Panc1 (cell line): Measurements from ENCODE around the gene PTPRK. TPM values are rescaled to one million over a fixed set of nuclear protein-coding genes. Genes with fewer than 3 reads are reported as not detected.

Source experiments
- ATAC-seq: fragments of 200-7000 bp; cut with Tn5 transposase; 2 replicates; pipeline ENCODE4 v1.9.1; 2020; ENCODE audit warnings: mild to moderate bottlenecking, moderate library complexity
- BruUV-seq: library from RNA; stranded (reverse); fragments of 400-500 nt; replicated peaks from 2 replicates; lab custom pipeline; 2021; lab: Mats Ljungman, UMichigan
- CTCF ChIA-PET: fragments of 300-600 bp; sonication (Branson Sonifier 250); formaldehyde crosslinking; loops from one replicate; lab custom pipeline; 2022; ENCODE audit warnings: antibody characterized with exemption; lab: Charles Lee
- POLR2A ChIA-PET: fragments of 300-600 bp; sonication (Branson Sonifier 250); formaldehyde crosslinking; loops from one replicate; lab custom pipeline; 2022; ENCODE audit warnings: antibody characterized with exemption; lab: Charles Lee
- DNase-seq: peaks from one replicate; pipeline ENCODE4 v3.0.0-alpha.2; 2010; ENCODE audit warnings: low read depth, low spot score
- H3K27ac ChIP-seq: 2 replicates; pipeline ENCODE4 v1.5.1; 2011; ENCODE audit warnings: mild to moderate bottlenecking, low read length, inconsistent platforms
- H3K27me3 ChIP-seq: fragments of 200-500 bp; sonication (Bioruptor generic); 2 replicates; pipeline ENCODE4 v1.6.0; 2014; ENCODE audit warnings: low read length, inconsistent platforms; ENCODE audit not compliant: control insufficient read depth, insufficient read depth
- H3K36me3 ChIP-seq: fragments of 200-500 bp; sonication (Bioruptor generic); 2 replicates; pipeline ENCODE4 v1.5.1; 2014; ENCODE audit warnings: inconsistent platforms, mild to moderate bottlenecking, low read length, moderate library complexity; ENCODE audit not compliant: control insufficient read depth, insufficient read depth
- H3K4me1 ChIP-seq: 2 replicates; pipeline ENCODE4 v1.5.1; 2011; ENCODE audit warnings: inconsistent platforms, mild to moderate bottlenecking, low read length, moderate library complexity; ENCODE audit not compliant: control insufficient read depth, insufficient read depth
- H3K4me3 ChIP-seq, 2 experiments: 2 replicates each; pipeline ENCODE4 v1.5.1; 2011 to 2012; ENCODE audit warnings: low read depth in 2 of 2, low read length in 2 of 2, mild to moderate bottlenecking in 2 of 2, inconsistent platforms in 1 of 2, moderate library complexity in 1 of 2
- H3K9me3 ChIP-seq: fragments of 200-500 bp; sonication (Bioruptor generic); 2 replicates; pipeline ENCODE4 v1.5.1; 2014; ENCODE audit warnings: low read depth, mild to moderate bottlenecking, inconsistent platforms, low read length, moderate library complexity; ENCODE audit not compliant: control insufficient read depth, insufficient read depth
- POLR2AphosphoS5 ChIP-seq: IDR thresholded peaks from 2 replicates; pipeline ENCODE4 v1.6.1; 2012; ENCODE audit warnings: mild to moderate bottlenecking, low read depth, low read length, moderate library complexity
- SIN3A ChIP-seq: IDR thresholded peaks from 2 replicates; pipeline ENCODE4 v1.6.1; 2012; ENCODE audit warnings: low read depth, mild to moderate bottlenecking, low read length, moderate library complexity, borderline replicate concordance; ENCODE audit not compliant: insufficient read depth
- TCF7L2 ChIP-seq: IDR thresholded peaks from 2 replicates; pipeline ENCODE4 v1.6.1; 2011; ENCODE audit warnings: mild to moderate bottlenecking, low read depth, low read length, inconsistent platforms
- in situ Hi-C: cut with HindIII; loops from 2 replicates; pipeline ENCODE4 v1.10.0; 2016; ENCODE audit warnings: low sequenced_read_pairs, low pct_unique_long_range_greater_than_20kb
- intact Hi-C: fragments of 100-400 bp; cut with micrococcal nuclease; formaldehyde crosslinking; loops from one replicate; pipeline ENCODE4 v1.10.0; 2022; ENCODE audit not compliant: unreplicated experiment
- total RNA-seq: library from RNA; stranded (reverse); gene quantifications from one replicate; pipeline ENCODE4 v1.2.1, GENCODE V29; 2021; ENCODE audit not compliant: unreplicated experiment
- TF ChIP-seq, protein P1 (sequence below), 2 experiments: IDR thresholded peaks; 2 replicates each; pipeline ENCODE4 v1.6.1; 2011 to 2012; ENCODE audit warnings: low read depth in 2 of 2, control low read depth in 1 of 2, low read length in 1 of 2, mild to moderate bottlenecking in 1 of 2, moderate library complexity in 1 of 2; ENCODE audit not compliant: insufficient read depth in 1 of 2
- TF ChIP-seq, protein P2 (sequence below): fragments of 450-650 bp; IDR thresholded peaks from 2 replicates; pipeline ENCODE4 v1.5.1; 2017; ENCODE audit warnings: mild to moderate bottlenecking

PTPRK gene
- total RNA-seq, 1 experiment from 2014 or later, result 61.8 TPM

DNA sequence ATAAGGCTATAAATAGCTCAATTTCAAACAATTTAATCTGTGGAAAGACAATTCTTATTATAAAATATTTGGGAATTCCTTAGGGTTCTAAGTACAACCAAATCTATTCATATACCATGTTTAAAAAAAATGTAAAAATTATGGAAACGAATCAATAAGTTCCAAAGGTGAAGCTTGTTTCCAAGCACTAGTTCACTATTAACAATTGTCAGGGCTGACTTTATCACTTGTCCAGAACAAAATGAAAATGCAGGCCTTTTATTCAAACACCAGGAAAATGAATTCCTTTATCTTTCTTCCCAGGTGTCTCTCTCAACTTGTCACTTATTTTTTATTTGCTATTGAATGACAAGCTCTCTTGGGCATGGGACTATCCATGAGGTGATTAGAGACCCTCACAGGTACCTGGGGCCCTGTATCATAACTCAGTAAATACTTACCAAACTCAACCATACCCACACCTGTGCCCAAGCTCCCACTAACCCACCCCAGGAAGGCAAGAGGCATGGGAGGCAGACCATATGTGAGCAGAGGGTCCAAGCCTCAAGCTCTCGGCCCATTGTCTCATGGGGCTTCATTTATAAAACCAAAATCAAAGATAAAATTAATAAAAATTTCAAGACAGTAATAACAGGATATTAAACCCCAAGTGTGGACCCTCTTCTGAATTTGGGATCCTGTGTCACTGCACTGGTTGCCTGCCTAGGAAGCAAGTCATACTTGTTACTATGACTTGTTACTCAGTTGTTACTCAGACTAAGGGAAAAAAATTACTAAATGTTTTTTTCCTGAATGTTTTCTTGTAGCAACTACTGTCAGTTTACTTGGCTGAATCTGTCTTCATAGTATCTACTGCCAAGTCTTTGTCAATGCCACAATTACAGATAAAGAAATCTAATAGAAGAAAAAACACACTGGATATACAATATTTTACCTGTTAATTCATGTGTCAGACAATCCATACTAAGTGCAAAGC is 54.7 kb downstream of the PTPRK start:
- ATAC-seq, result no peak; the same call in 1 of the 2 replicates

DNA sequence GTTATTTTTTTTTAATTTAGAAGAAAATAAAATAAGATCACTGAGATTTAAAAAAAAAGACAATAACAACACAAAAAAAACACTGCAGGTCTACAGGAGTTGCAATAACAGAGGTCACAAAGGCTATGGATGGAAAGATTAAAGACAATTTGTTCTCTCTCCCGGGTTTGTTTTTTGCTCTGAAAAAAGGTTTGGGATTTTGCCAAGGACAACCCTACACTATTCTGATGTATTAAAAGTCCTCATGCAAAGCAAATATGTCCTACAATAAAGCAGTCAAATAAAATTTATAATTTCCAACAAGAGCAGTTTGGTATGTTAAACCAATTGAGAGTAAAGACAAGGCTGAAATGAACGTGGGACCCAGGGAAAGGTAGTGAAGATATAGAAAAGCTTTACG is 55.6 kb downstream of the PTPRK start:
- DNase-seq, result no peak
- TF ChIP-seq TCF7L2 (no peak), POLR2AphosphoS5 (no peak), SIN3A (no peak)
- TF ChIP-seq, protein P1, sequence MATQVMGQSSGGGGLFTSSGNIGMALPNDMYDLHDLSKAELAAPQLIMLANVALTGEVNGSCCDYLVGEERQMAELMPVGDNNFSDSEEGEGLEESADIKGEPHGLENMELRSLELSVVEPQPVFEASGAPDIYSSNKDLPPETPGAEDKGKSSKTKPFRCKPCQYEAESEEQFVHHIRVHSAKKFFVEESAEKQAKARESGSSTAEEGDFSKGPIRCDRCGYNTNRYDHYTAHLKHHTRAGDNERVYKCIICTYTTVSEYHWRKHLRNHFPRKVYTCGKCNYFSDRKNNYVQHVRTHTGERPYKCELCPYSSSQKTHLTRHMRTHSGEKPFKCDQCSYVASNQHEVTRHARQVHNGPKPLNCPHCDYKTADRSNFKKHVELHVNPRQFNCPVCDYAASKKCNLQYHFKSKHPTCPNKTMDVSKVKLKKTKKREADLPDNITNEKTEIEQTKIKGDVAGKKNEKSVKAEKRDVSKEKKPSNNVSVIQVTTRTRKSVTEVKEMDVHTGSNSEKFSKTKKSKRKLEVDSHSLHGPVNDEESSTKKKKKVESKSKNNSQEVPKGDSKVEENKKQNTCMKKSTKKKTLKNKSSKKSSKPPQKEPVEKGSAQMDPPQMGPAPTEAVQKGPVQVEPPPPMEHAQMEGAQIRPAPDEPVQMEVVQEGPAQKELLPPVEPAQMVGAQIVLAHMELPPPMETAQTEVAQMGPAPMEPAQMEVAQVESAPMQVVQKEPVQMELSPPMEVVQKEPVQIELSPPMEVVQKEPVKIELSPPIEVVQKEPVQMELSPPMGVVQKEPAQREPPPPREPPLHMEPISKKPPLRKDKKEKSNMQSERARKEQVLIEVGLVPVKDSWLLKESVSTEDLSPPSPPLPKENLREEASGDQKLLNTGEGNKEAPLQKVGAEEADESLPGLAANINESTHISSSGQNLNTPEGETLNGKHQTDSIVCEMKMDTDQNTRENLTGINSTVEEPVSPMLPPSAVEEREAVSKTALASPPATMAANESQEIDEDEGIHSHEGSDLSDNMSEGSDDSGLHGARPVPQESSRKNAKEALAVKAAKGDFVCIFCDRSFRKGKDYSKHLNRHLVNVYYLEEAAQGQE (IDR thresholded peaks at IDR 0.05; ENCODE audit: insufficient read depth in 1 of 2, low read depth in 2 of 2, low read length in 1 of 2), result no peak
- TF ChIP-seq, protein P2, sequence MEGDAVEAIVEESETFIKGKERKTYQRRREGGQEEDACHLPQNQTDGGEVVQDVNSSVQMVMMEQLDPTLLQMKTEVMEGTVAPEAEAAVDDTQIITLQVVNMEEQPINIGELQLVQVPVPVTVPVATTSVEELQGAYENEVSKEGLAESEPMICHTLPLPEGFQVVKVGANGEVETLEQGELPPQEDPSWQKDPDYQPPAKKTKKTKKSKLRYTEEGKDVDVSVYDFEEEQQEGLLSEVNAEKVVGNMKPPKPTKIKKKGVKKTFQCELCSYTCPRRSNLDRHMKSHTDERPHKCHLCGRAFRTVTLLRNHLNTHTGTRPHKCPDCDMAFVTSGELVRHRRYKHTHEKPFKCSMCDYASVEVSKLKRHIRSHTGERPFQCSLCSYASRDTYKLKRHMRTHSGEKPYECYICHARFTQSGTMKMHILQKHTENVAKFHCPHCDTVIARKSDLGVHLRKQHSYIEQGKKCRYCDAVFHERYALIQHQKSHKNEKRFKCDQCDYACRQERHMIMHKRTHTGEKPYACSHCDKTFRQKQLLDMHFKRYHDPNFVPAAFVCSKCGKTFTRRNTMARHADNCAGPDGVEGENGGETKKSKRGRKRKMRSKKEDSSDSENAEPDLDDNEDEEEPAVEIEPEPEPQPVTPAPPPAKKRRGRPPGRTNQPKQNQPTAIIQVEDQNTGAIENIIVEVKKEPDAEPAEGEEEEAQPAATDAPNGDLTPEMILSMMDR, result no peak
- ChIA-PET POLR2A (no interaction called here), CTCF (no interaction called here)
- no TSS peak for BruUV-seq
- Histone ChIP-seq H3K4me3 (no peak overlapping the region), H3K36me3 (no peaks in the 10 kb centered on the region), H3K27me3 (no peaks in the 10 kb centered on the region), H3K9me3 (no peaks in the 10 kb centered on the region), H3K27ac (no peak overlapping the region), H3K4me1 (peaks cover 3% of the 10 kb centered on the region; the same call in 1 of the 2 replicates)
- intact Hi-C loops, result no loop called here
- ATAC-seq, result no peak
- in situ Hi-C loops, result no loop called here

More for the DNA sequence above, 54.7 kb downstream of the PTPRK start:
- H3K9me3 ChIP-seq, result no peaks in the 10 kb centered on the region
- ChIA-PET CTCF (no interaction called here), POLR2A (interaction anchor here (0.7 kb wide), 1 partner anchor 480 kb away, joined by 6 read pairs; no protein-coding TSS in a partner anchor)
- H3K27ac ChIP-seq, result no peak overlapping the region
- in situ Hi-C loops (no loop called here), intact Hi-C loops (no loop called here)
- H3K4me3 ChIP-seq, result no peak overlapping the region
- TF ChIP-seq, protein P1 (IDR thresholded peaks at IDR 0.05; ENCODE audit: insufficient read depth in 1 of 2, low read depth in 2 of 2, low read length in 1 of 2), result no peak
- TF ChIP-seq TCF7L2, result no peak
- TF ChIP-seq POLR2AphosphoS5, result no peak
- no peak for TF ChIP-seq SIN3A
- TF ChIP-seq, protein P2, result no peak
- H3K4me1 ChIP-seq, result peaks cover 3% of the 10 kb centered on the region; the same call in 1 of the 2 replicates
- DNase-seq, result no peak
- H3K36me3 ChIP-seq, result no peaks in the 10 kb centered on the region
- no peaks in the 10 kb centered on the region for H3K27me3 ChIP-seq
- BruUV-seq, result no TSS peak
